ENCODE measurements around the gene SLC13A5.

DNA sequence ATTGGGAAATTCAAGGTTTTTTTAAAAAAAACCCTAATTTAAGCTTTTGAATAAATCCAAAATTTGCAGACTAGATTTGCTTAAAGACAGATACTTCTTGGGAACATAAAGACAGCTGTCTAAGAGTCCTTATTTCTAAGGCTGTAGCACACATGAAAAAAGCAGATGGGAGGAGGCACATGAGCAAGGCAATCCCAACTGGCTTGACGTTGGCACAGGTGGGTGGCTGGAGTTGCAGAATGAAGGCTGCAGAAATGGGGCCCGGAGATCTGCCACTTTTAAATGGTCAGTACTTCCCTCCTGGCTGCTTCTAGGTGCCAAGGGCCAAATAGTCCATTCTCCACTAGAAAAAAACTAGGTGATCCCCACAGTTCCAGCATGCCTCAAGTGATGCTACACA is 77.1 kb downstream of the SLC13A5 start:
- TF ChIP-seq CTCF (IDR thresholded peaks at IDR 0.05): no peak
- TF ChIP-seq POLR2A (IDR thresholded peaks at IDR 0.05): no peak
- no peak for TF ChIP-seq POLR2AphosphoS5 (IDR thresholded peaks at IDR 0.05)
